ENCODE measurements around the gene SLC6A19.

SLC6A19 gene

DNA sequence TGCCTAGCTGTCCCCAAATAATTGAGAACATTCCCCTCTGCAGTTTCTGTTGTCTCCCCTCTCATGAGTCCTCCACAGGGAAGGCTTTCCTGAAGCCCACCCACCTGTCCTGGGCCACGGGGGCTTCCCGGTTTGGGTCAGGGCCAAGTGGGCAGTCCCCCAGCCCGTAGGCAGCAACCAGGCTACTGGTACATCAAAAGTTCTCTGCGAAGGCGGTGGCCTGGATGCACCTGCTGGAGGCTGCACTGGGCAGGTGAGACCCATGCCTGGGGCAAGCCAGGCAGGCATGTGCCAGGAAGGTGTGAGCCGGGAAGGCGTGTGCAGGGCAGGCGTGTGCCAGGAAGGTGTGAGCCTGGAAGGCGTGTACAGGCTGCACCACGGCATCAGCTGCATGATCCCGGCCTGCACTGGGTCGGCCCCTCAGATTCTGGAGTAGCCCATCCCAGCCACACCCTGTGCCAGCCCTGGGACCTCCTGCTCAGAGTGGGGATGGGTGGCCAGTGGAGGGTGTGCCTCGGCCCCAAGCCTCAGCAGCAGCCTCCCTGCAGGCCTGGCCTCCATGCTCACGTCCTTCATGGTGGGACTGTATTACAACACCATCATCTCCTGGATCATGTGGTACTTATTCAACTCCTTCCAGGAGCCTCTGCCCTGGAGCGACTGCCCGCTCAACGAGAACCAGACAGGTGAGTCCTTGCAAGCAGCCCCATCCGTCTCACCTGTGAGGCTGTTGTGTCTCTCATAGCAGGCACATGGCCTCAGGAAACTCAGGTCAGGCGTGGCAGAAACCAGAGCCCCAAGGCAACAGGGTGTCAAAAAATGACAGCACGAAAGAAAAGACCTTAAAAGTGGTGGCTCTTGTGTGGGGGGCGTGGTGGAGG lies 8.7 kb downstream of the SLC6A19 start:
- H3K27ac ChIP-seq, result no peak overlapping the region
- 0 out of 2 replicates have a peak, but pooled peaks cover 2% of the 10 kb centered on the region for H3K27me3 ChIP-seq (ENCODE audit: insufficient read depth, low read depth)
- no peak overlapping the region for H3K4me2 ChIP-seq
- no peaks in the 10 kb centered on the region for H3K79me2 ChIP-seq (ENCODE audit: insufficient read depth, low read depth)
- TF ChIP-seq, protein P1, sequence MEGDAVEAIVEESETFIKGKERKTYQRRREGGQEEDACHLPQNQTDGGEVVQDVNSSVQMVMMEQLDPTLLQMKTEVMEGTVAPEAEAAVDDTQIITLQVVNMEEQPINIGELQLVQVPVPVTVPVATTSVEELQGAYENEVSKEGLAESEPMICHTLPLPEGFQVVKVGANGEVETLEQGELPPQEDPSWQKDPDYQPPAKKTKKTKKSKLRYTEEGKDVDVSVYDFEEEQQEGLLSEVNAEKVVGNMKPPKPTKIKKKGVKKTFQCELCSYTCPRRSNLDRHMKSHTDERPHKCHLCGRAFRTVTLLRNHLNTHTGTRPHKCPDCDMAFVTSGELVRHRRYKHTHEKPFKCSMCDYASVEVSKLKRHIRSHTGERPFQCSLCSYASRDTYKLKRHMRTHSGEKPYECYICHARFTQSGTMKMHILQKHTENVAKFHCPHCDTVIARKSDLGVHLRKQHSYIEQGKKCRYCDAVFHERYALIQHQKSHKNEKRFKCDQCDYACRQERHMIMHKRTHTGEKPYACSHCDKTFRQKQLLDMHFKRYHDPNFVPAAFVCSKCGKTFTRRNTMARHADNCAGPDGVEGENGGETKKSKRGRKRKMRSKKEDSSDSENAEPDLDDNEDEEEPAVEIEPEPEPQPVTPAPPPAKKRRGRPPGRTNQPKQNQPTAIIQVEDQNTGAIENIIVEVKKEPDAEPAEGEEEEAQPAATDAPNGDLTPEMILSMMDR (conservative IDR thresholded peaks at IDR 0.05; ENCODE audit: low read depth, low read length), result no peak
- no peak overlapping the region; the same call in 1 of the 2 replicates for H2AFZ ChIP-seq (ENCODE audit: low read depth)
- no peaks in the 10 kb centered on the region for H4K20me1 ChIP-seq (ENCODE audit: insufficient read depth)
- H3K4me3 ChIP-seq (IDR thresholded peaks at IDR 0.05; ENCODE audit: insufficient read depth, low read depth, low read length), result no peak overlapping the region
- no peak overlapping the region for H3K9ac ChIP-seq
- H3K4me1 ChIP-seq (ENCODE audit: low read depth, poor library complexity, severe bottlenecking), result peaks cover 4% of the 10 kb centered on the region
- no peaks in the 10 kb centered on the region for H3K36me3 ChIP-seq (ENCODE audit: insufficient read depth)

DNA sequence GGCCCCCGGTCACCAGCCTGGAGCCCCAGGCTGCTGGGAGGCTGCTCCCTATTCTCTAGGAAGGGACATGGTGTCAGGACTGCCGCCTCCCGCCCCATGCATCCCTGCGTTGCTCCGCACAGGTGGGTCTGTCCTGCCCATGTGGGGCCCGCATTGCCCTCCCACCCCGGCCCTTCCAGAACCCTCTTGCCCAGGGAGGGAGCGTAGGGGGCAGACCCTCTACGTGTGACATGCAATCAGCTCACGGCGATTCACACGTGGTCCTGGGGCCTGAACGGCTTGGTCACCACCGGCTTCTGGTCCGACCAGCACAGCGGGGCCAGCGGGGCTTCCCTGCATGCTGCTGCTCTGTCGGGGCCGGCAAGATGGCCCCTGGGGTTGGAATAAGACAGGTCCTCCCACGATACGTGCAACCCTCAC lies 9.4 kb downstream of the SLC6A19 start:
- H3K9ac ChIP-seq, result no peak overlapping the region
- no peak overlapping the region for H3K4me2 ChIP-seq
- no peak overlapping the region for H2AFZ ChIP-seq (ENCODE audit: low read depth)
- no peaks in the 10 kb centered on the region for H3K79me2 ChIP-seq (ENCODE audit: insufficient read depth, low read depth)
- no peaks in the 10 kb centered on the region for H4K20me1 ChIP-seq (ENCODE audit: insufficient read depth)
- 0 out of 2 replicates have a peak, but pooled peaks cover 2% of the 10 kb centered on the region for H3K27me3 ChIP-seq (ENCODE audit: insufficient read depth, low read depth)
- H3K4me3 ChIP-seq (IDR thresholded peaks at IDR 0.05; ENCODE audit: insufficient read depth, low read depth, low read length), result no peak overlapping the region
- H3K27ac ChIP-seq, result no peak overlapping the region
- TF ChIP-seq, protein P1 (conservative IDR thresholded peaks at IDR 0.05; ENCODE audit: low read depth, low read length), result no peak
- peaks cover 4% of the 10 kb centered on the region for H3K4me1 ChIP-seq (ENCODE audit: low read depth, poor library complexity, severe bottlenecking)
- no peaks in the 10 kb centered on the region for H3K36me3 ChIP-seq (ENCODE audit: insufficient read depth)

DNA sequence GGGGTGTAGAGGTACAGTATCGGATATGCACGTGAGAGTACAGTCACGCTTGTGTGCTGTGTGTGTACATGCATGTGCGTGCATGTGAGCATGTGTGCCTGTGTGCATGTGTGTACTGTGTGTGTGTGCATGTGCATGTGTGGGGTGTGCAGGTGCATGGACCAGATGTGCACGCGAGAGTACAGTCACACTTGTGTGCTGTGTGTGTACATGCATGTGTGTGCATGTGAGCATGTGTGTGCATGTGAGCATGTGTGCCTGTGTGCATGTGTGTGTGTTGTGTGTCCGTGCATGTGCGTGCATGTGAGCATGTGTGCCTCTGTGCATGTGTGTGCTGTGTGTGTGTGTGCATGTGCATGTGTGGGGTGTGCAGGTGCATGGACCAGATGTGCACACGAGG lies 10.3 kb downstream of the SLC6A19 start:
- Histone ChIP-seq H3K36me3 (ENCODE audit: insufficient read depth) (no peaks in the 10 kb centered on the region), H3K4me1 (ENCODE audit: low read depth, poor library complexity, severe bottlenecking) (peaks cover 4% of the 10 kb centered on the region)

DNA sequence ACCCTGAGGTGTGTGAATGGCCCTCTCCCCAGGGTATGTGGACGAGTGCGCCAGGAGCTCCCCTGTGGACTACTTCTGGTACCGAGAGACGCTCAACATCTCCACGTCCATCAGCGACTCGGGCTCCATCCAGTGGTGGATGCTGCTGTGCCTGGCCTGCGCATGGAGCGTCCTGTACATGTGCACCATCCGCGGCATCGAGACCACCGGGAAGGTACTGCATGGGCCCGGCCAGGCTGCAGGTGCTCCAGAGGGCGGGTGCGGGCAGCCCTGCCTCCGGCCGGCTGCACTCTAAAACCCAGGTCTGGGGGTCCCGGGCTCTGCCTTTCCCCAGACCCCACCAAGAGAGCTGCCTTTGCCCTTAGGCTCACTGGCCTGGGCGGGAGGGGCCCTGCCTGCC lies 10.9 kb downstream of the SLC6A19 start:
- peaks cover 6% of the 10 kb centered on the region; the same call in 1 of the 2 replicates for H3K27me3 ChIP-seq (ENCODE audit: insufficient read depth, low read depth)
- H4K20me1 ChIP-seq (ENCODE audit: insufficient read depth), result no peaks in the 10 kb centered on the region
- H3K27ac ChIP-seq, result no peak overlapping the region
- no peak overlapping the region for H2AFZ ChIP-seq (ENCODE audit: low read depth)
- no peak overlapping the region for H3K9ac ChIP-seq
- peaks cover 4% of the 10 kb centered on the region for H3K4me1 ChIP-seq (ENCODE audit: low read depth, poor library complexity, severe bottlenecking)
- H3K79me2 ChIP-seq (ENCODE audit: insufficient read depth, low read depth), result no peaks in the 10 kb centered on the region
- TF ChIP-seq, protein P1 (conservative IDR thresholded peaks at IDR 0.05; ENCODE audit: low read depth, low read length), result no peak
- H3K4me3 ChIP-seq (IDR thresholded peaks at IDR 0.05; ENCODE audit: insufficient read depth, low read depth, low read length), result no peak overlapping the region
- no peaks in the 10 kb centered on the region for H3K36me3 ChIP-seq (ENCODE audit: insufficient read depth)
- H3K4me2 ChIP-seq, result no peak overlapping the region

More for the DNA sequence above, 10.3 kb downstream of the SLC6A19 start:
- Histone ChIP-seq H3K4me3 (IDR thresholded peaks at IDR 0.05; ENCODE audit: insufficient read depth, low read depth, low read length) (no peak overlapping the region), H3K9ac (no peak overlapping the region), H3K27ac (no peak overlapping the region), H3K27me3 (ENCODE audit: insufficient read depth, low read depth) (no peaks in the 10 kb centered on the region; the same call in 1 of the 2 replicates), H2AFZ (ENCODE audit: low read depth) (no peak overlapping the region), H4K20me1 (ENCODE audit: insufficient read depth) (no peaks in the 10 kb centered on the region), H3K4me2 (no peak overlapping the region), H3K79me2 (ENCODE audit: insufficient read depth, low read depth) (no peaks in the 10 kb centered on the region)
- TF ChIP-seq, protein P1 (conservative IDR thresholded peaks at IDR 0.05; ENCODE audit: low read depth, low read length), result no peak

All from KMS-11 (cell line).